HepG2 (cell line): ENCODE data around the gene ZNF845. TPM values are rescaled to one million over a fixed set of nuclear protein-coding genes. Genes with fewer than 3 reads are reported as not detected.

Experiments
- ATAC-seq: fragments of 200-7000 bp; cut with Tn5 transposase; 3 replicates; pipeline ENCODE4 v1.9.1; 2020; ENCODE audit warnings: mild to moderate bottlenecking, moderate library complexity
- BruUV-seq: library from RNA; stranded (reverse); fragments of 400-500 nt; replicated peaks from 2 replicates; lab custom pipeline; 2021; lab: Mats Ljungman, UMichigan
- CTCF ChIA-PET: fragments of 300-600 bp; formaldehyde crosslinking; extraction: SDS; loops from one replicate; lab custom pipeline; 2021; ENCODE audit warnings: low total read pairs, inconsistent platforms, low intra/inter-chr PET ratio; lab: Yijun Ruan, JAX
- POLR2A ChIA-PET: fragments of 350-600 bp; sonication (Branson Sonifier 250); formaldehyde crosslinking; loops from one replicate; lab custom pipeline; 2020; ENCODE audit warnings: antibody characterized with exemption, inconsistent platforms; lab: Yijun Ruan, JAX
- DNase-seq: peaks from one replicate; pipeline ENCODE4 v3.0.0-alpha.2; 2015; ENCODE audit warnings: low spot score
- FAIRE-seq: peaks from 3 replicates; lab custom pipeline; 2011; peaks lifted over from hg19 to GRCh38; lab: Jason Lieb, UNC
- H2AFZ ChIP-seq: one replicate; pipeline ENCODE4 v1.6.1; 2011; ENCODE audit warnings: low read length, inconsistent platforms
- H3K27ac ChIP-seq: fragments of 300-600 bp; 3 replicates; pipeline ENCODE4 v1.8.0; 2011; ENCODE audit warnings: mixed run types, mild to moderate bottlenecking, mixed read lengths, low read length, inconsistent platforms; ENCODE audit not compliant: insufficient read depth; ENCODE audit errors: extremely low read length
- H3K27me3 ChIP-seq, 2 experiments: fragments of 200-600 bp in 1 of 2; 2 replicates in 1 of 2; 3 replicates in 1 of 2; pipeline versions ENCODE4 v1.6.0 to v1.8.0; 2011; ENCODE audit warnings: low read length in 2 of 2, mild to moderate bottlenecking in 2 of 2, moderate library complexity in 2 of 2, inconsistent platforms in 1 of 2; ENCODE audit not compliant: insufficient read depth in 2 of 2, control insufficient read depth in 1 of 2
- H3K36me3 ChIP-seq, 2 experiments: fragments of 200-600 bp in 1 of 2; replicated peaks in 1 of 2; 2 replicates in 1 of 2; 3 replicates in 1 of 2; pipeline versions ENCODE4 v1.5.1 to v1.8.0; 2011; ENCODE audit warnings: low read length in 2 of 2, inconsistent platforms in 1 of 2; ENCODE audit not compliant: insufficient read depth in 2 of 2, control insufficient read depth in 1 of 2
- H3K4me1 ChIP-seq: 2 replicates; pipeline ENCODE4 v1.5.1; 2012; ENCODE audit warnings: low read length, inconsistent platforms; ENCODE audit not compliant: insufficient read depth
- H3K4me2 ChIP-seq: 2 replicates; pipeline ENCODE4 v1.6.0; 2011; ENCODE audit warnings: low read depth, low read length, inconsistent platforms
- H3K4me3 ChIP-seq, 3 experiments: fragments of 200-600 bp in 1 of 3; sonication (generic), shearing (Covaris generic) in 1 of 3; replicated peaks in 1 of 3; 2 replicates each; pipeline ENCODE4 v1.5.1; 2011 to 2016; ENCODE audit warnings: low read length in 3 of 3, inconsistent platforms in 2 of 3, low read depth in 2 of 3, mild to moderate bottlenecking in 2 of 3, control low read depth in 1 of 3, mixed read lengths in 1 of 3; ENCODE audit not compliant: insufficient read depth in 1 of 3
- H3K79me2 ChIP-seq: one replicate; pipeline ENCODE4 v1.6.1; 2011; ENCODE audit warnings: low read length, inconsistent platforms; ENCODE audit not compliant: insufficient read depth
- H3K9ac ChIP-seq: 2 replicates; pipeline ENCODE4 v1.6.0; 2011; ENCODE audit warnings: mild to moderate bottlenecking, low read depth, low read length, inconsistent platforms; ENCODE audit not compliant: insufficient read depth
- H3K9me3 ChIP-seq: 2 replicates; pipeline ENCODE4 v1.5.1; 2012; ENCODE audit warnings: mild to moderate bottlenecking, low read length
- H4K20me1 ChIP-seq: 2 replicates; pipeline ENCODE4 v1.6.0; 2011; ENCODE audit warnings: inconsistent platforms, mild to moderate bottlenecking, low read length, moderate library complexity; ENCODE audit not compliant: insufficient read depth
- ATF7-NPFF ChIP-seq: sonication (generic); formaldehyde crosslinking; IDR thresholded peaks from 2 replicates; pipeline ENCODE4 v1.8.1; 2023; ENCODE audit warnings: mild to moderate bottlenecking, low read depth, missing genetic modification reagents, moderate library complexity
- EED ChIP-seq: sonication (generic); formaldehyde crosslinking; IDR thresholded peaks from 2 replicates; pipeline ENCODE4 v1.5.0; 2020; ENCODE audit warnings: mild to moderate bottlenecking, missing genetic modification reagents
- FOSL2 ChIP-seq: sonication (generic); formaldehyde crosslinking; IDR thresholded peaks from 2 replicates; pipeline ENCODE4 v1.4.0; 2020; ENCODE audit warnings: missing genetic modification reagents
- HIVEP1 ChIP-seq: sonication (generic); formaldehyde crosslinking; IDR thresholded peaks from 2 replicates; pipeline ENCODE4 v1.4.0; 2020; ENCODE audit warnings: mild to moderate bottlenecking, missing genetic modification reagents
- KAT8 ChIP-seq: IDR thresholded peaks from 2 replicates; pipeline ENCODE4 v1.6.1; 2016; ENCODE audit warnings: missing genetic modification reagents, missing compliant biosample characterization
- KDM2A ChIP-seq: sonication (generic); formaldehyde crosslinking; IDR thresholded peaks from 2 replicates; pipeline ENCODE4 v1.4.0; 2020; ENCODE audit warnings: low read depth, missing genetic modification reagents, borderline replicate concordance
- KDM6A ChIP-seq: IDR thresholded peaks from 2 replicates; pipeline ENCODE4 v1.6.1; 2016; ENCODE audit warnings: low read depth
- MEIS2 ChIP-seq: sonication (generic); formaldehyde crosslinking; IDR thresholded peaks from 2 replicates; pipeline ENCODE4 v1.9.0; 2021; ENCODE audit warnings: mild to moderate bottlenecking, missing genetic modification reagents
- MTF2 ChIP-seq: sonication (generic); formaldehyde crosslinking; IDR thresholded peaks from 2 replicates; pipeline ENCODE4 v1.5.0; 2020; ENCODE audit warnings: missing genetic modification reagents, borderline replicate concordance
- POLR2A ChIP-seq, 2 experiments: IDR thresholded peaks; 2 replicates each; pipeline ENCODE4 v1.6.1; 2011; ENCODE audit warnings: low read depth in 2 of 2, low read length in 2 of 2, mild to moderate bottlenecking in 1 of 2, moderate library complexity in 1 of 2; ENCODE audit not compliant: insufficient read depth in 1 of 2
- REXO4 ChIP-seq: sonication (generic); formaldehyde crosslinking; IDR thresholded peaks from 2 replicates; pipeline ENCODE4 v1.8.0; 2022; ENCODE audit warnings: missing genetic modification reagents, mild to moderate bottlenecking, borderline replicate concordance
- THAP7 ChIP-seq: sonication (generic); formaldehyde crosslinking; IDR thresholded peaks from 2 replicates; pipeline ENCODE4 v1.8.1; 2023; ENCODE audit warnings: mild to moderate bottlenecking, missing genetic modification reagents
- YEATS4 ChIP-seq: sonication (generic); formaldehyde crosslinking; IDR thresholded peaks from 2 replicates; pipeline ENCODE4 v1.4.0; 2020; ENCODE audit warnings: missing genetic modification reagents, borderline replicate concordance
- ZBTB33 ChIP-seq: sonication (generic); formaldehyde crosslinking; IDR thresholded peaks from 2 replicates; pipeline ENCODE4 v1.4.0; 2020; ENCODE audit warnings: missing genetic modification reagents
- ZNF121 ChIP-seq: sonication (generic); formaldehyde crosslinking; IDR thresholded peaks from 2 replicates; pipeline ENCODE4 v1.5.0; 2020; ENCODE audit warnings: mild to moderate bottlenecking, missing genetic modification reagents
- ZNF646 ChIP-seq: sonication (generic); formaldehyde crosslinking; IDR thresholded peaks from 2 replicates; pipeline ENCODE4 v1.9.0; 2021; ENCODE audit warnings: mild to moderate bottlenecking, missing genetic modification reagents
- ZSCAN31 ChIP-seq: sonication (generic); formaldehyde crosslinking; IDR thresholded peaks from 2 replicates; pipeline ENCODE4 v1.5.0; 2020; ENCODE audit warnings: low read depth, mild to moderate bottlenecking, missing genetic modification reagents
- WGBS: methylation state at CpG from one replicate; pipeline ENCODE4 v1.1.6; 2017; ENCODE audit warnings: low lambda C conversion rate; 5-methylcytosine and 5-hydroxymethylcytosine counted together
- in situ Hi-C: cut with HindIII; loops from 2 replicates; pipeline ENCODE4 v1.10.0; 2017; ENCODE audit warnings: low pct_unique_long_range_greater_than_20kb; ENCODE audit not compliant: extremely low pct_ligation_motif_present
- intact Hi-C: fragments of 100-400 bp; cut with micrococcal nuclease; formaldehyde crosslinking; loops from one replicate; pipeline ENCODE4 v1.10.0; 2022; ENCODE audit not compliant: unreplicated experiment
- polyA plus RNA-seq, 8 experiments: library from polyadenylated mRNA; depleted of rRNA in 3 of 8; stranded (reverse) in 7 of 8; unstranded in 1 of 8; fragments of >200 nt; fragmentation: Illumina TruSeq in 4 of 8; extraction: Trizol in 4 of 8; gene quantifications; 2 replicates each; pipeline versions ENCODE4 v1.2.1 to v1.2.3, GENCODE V29; 2011 to 2016; ENCODE audit warnings: low read depth in 4 of 8, missing spikeins in 1 of 8, mixed read lengths in 1 of 8; ENCODE audit not compliant: insufficient read depth in 1 of 8
- total RNA-seq, 5 experiments: library from RNA; depleted of rRNA; stranded (reverse); fragments of >200 nt; fragmentation: Illumina TruSeq; extraction: Trizol; gene quantifications; 2 replicates each; pipeline ENCODE4 v1.2.3, GENCODE V29; 2016; ENCODE audit warnings: low read depth in 1 of 5

The ZNF845 gene
- total and polyA plus RNA-seq, 2 of the 13 experiments (the other 11 are each of a cell fraction or from before 2014, with no cell fraction given) = 1.7 to 9.6 TPM

GRCh38 chr19:53374743-53375142 is 41.2 kb downstream of the ZNF845 start:
- CTCF ChIA-PET = no interaction called here
- no peaks in the 10 kb centered on the region for H3K9me3 ChIP-seq
- in situ Hi-C loops (no loop called here), intact Hi-C loops (no loop called here)
- no peak overlapping the region for H3K27ac ChIP-seq
- H3K4me1 ChIP-seq = no peaks in the 10 kb centered on the region
- no peak for DNase-seq
- TF ChIP-seq POLR2A (IDR thresholded peaks at IDR 0.05; ENCODE audit: insufficient read depth in 1 of 2, low read depth in 2 of 2, low read length in 2 of 2) (no peak), MTF2 (CRISPR knock-in tag) (no peak), ZNF121 (no peak), FOSL2 (CRISPR knock-in tag) (no peak), ZBTB33 (CRISPR knock-in tag) (no peak), THAP7 (CRISPR knock-in tag) (no peak), KAT8 (CRISPR knock-in tag) (no peak), MEIS2 (CRISPR knock-in tag) (no peak), ZNF646 (CRISPR knock-in tag) (no peak), REXO4 (CRISPR knock-in tag) (no peak), HIVEP1 (no peak), YEATS4 (no peak), ZSCAN31 (CRISPR knock-in tag) (no peak), ATF7-NPFF (CRISPR knock-in tag) (no peak), KDM2A (CRISPR knock-in tag) (no peak), KDM6A (CRISPR knock-in tag) (no peak), EED (no peak)
- H3K4me2 ChIP-seq = no peak overlapping the region
- no peaks in the 10 kb centered on the region for H3K79me2 ChIP-seq
- H4K20me1 ChIP-seq = no peaks in the 10 kb centered on the region
- no peak for FAIRE-seq
- WGBS = 57% methylated on average over 1 of the region's 1 CpG
- no TSS peak for BruUV-seq
- H3K27me3 ChIP-seq = no peaks in the 10 kb centered on the region; a peak in 1 of 5 replicates
- POLR2A ChIA-PET = no interaction called here
- H2AFZ ChIP-seq = no peak overlapping the region
- H3K9ac ChIP-seq = no peak overlapping the region
- no peak overlapping the region for H3K4me3 ChIP-seq
- peaks cover under 1 to 3% of the 10 kb centered on the region in 2 experiments; a peak in 2 of 5 replicates for H3K36me3 ChIP-seq
- ATAC-seq = no peak
